ENCODE data around the gene SETD1B.
A peak's percentile ranks its signal among the peaks of the same experiment; 100 is the strongest.
"Not testable (repeated sequence)": the region's sequence is repeated elsewhere in the genome, so short reads cannot be mapped to it uniquely, and the experiment has no call there.

Gene SETD1B

GRCh38 chr12:121860257-121860656 lies 56.4 kb downstream of the SETD1B start:
- no peak for DNase-seq

DNA sequence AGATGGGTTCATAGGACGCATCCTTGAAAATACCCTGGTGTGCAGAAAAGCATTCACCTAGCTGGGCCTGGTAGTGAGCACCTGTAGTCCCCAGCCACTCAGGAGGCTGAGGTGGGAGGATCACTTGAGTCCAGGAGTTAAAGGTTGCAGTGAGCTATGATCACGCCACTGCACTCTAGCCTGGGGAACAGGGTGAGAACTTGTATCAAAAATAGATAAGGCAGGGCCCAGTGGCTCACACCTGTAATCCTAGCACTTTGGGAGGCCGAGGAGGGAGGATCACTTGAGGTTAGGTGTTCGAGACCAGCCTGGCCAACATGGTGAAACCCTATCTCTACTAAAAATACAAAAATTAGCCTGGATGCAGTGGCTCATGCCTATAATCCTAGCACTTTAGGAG lies 56.9 kb downstream of the SETD1B start:
- not testable (repeated sequence) for DNase-seq

GRCh38 chr12:121861636-121862254 lies 57.9 kb downstream of the SETD1B start:
- DNase-seq, result peak; percentile 39

- DNase-seq, result no peak
Measured at GRCh38 chr12:121866331-121866730, 62.5 kb downstream of the SETD1B start.

GRCh38 chr12:121869229-121869628 lies 65.4 kb downstream of the SETD1B start:
- DNase-seq, result not testable (repeated sequence)

DNA sequence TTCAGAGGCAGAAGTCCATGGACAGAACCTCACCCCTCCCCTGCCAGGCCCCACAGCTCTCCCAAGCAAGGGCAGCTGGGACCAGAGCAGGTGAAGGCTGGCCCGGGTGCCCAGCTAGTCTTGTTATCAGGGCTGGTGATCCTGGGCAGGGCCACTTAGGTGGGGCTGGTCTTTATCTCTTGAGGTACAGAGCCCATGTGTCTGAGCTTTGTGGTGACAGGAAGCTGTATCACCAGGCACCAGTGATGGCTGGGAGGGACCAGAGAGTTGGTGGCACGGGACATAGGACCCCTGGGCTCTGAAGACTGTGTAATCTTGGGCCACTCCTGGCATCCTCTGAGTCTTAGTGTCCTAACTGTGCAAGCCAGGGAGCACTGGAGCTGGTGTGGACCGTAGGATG lies 67.7 kb downstream of the SETD1B start:
- DNase-seq, result peak; percentile 98

DNA sequence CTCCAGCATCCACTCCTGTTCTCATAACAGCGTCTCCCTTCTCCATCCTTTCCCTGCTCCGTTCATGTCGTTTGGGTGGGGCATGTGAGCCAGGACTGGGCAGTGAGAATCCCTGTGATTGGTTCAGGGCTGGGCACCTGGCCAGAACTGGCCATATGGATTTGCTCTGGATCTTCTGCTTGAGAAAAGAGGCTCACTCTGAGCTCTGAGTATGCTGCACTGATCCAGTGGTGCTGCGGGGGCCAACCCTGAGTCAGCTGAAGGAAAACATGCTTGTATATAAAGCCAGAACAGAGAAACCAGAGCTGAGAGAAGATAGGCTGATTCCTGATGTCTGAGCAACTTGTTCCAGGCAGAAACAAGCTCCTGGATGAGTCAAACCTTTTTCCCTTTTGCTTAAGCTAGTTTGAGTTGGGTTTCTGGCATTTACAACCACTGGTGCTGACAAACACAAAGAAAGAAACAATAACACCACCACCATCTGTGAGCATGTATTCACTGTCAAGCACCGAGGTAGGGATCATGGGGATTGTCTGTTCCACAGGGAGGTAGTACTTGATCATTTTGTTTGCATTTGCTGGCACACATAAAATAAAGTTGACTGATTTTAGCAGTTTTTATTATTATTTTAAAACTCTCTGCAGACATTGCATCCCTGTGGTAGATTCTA lies 68.9 kb downstream of the SETD1B start:
- no peak for DNase-seq

- no peak for DNase-seq
Measured at GRCh38 chr12:121873216-121873569, 69.4 kb downstream of the SETD1B start.

- peak; percentile 44 for DNase-seq
Measured at GRCh38 chr12:121874071-121874470, 70.3 kb downstream of the SETD1B start.

GRCh38 chr12:121875582-121875981 lies 71.8 kb downstream of the SETD1B start:
- DNase-seq, result no peak

DNA sequence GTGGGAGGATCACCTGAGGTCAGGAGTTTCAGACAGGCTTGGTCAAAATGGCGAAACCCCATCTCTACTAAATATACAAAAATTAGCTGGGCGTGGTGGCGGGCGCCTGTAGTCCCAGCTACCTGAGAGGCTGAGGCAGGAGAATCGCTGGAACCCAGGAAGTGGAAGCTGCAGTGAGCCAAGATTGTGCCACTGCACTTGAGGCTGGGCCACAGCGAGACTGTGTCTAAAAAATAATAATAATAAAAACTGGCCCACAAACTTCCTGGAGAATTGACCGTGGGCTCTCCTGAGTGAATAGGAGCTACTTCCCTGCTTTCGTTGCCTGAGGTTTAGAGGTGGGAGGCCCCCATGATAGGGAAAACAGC lies 72.3 kb downstream of the SETD1B start:
- DNase-seq, result not testable (repeated sequence)
